Gastroesophageal sphincter (tissue), 3 donors: ENCODE measurements around the gene ARL6IP4.

Experiments used
- CTCF ChIP-seq, 4 experiments: fragments of 200-600 bp in 2 of 4; fragments of 450-650 bp in 2 of 4; sonication (generic) in 1 of 4; IDR thresholded peaks; one replicate each; pipeline ENCODE4 v1.5.1; 2017 to 2019; ENCODE audit warnings: antibody characterized with exemption in 4 of 4, mild to moderate bottlenecking in 2 of 4, moderate library complexity in 2 of 4
- EP300 ChIP-seq: sonication (generic); formaldehyde crosslinking; IDR thresholded peaks from one replicate; pipeline ENCODE4 v1.6.1; 2017; ENCODE audit warnings: antibody characterized with exemption, mild to moderate bottlenecking
- POLR2A ChIP-seq, 2 donors: fragments of 450-650 bp; IDR thresholded peaks; one replicate each; pipeline ENCODE4 v1.6.1; 2017; ENCODE audit warnings: antibody characterized with exemption in 2 of 2, mild to moderate bottlenecking in 2 of 2, moderate library complexity in 1 of 2
- POLR2AphosphoS5 ChIP-seq: sonication (generic); formaldehyde crosslinking; IDR thresholded peaks from one replicate; pipeline ENCODE4 v1.6.1; 2017; ENCODE audit warnings: antibody characterized with exemption

- no peak for TF ChIP-seq CTCF (IDR thresholded peaks at IDR 0.05)
- no peak for TF ChIP-seq POLR2A (IDR thresholded peaks at IDR 0.05)
- TF ChIP-seq POLR2AphosphoS5, result no peak
- TF ChIP-seq EP300, result no peak
These were observed 39.3 kb downstream of the ARL6IP4 start for GRCh38 chr12:123019841-123020138.
